ENCODE results near the gene CALHM5.

The CALHM5 gene

GRCh38 chr6:116570856-116571682, 59.6 kb downstream of the CALHM5 start, which contains the start of gene RWDD1 (continued):
- TF ChIP-seq ZNF621 (tag by site-specific recombination; IDR thresholded peaks at IDR 0.05) (no peak), ZNF174 (tag by site-specific recombination; IDR thresholded peaks at IDR 0.05) (no peak), SETDB1 (IDR thresholded peaks at IDR 0.05; ENCODE audit: insufficient read length, low read length) (peak; percentile 75), ZNF664 (tag by site-specific recombination; IDR thresholded peaks at IDR 0.05) (peak; percentile 5; the same call in 1 of the 2 replicates), ZNF24 (tag by site-specific recombination; IDR thresholded peaks at IDR 0.05) (no peak; the same call in 1 of the 2 replicates), HOXA7 (CRISPR knock-in tag; IDR thresholded peaks at IDR 0.05; ENCODE audit: borderline replicate concordance) (no peak), ZNF600 (tag by site-specific recombination; IDR thresholded peaks at IDR 0.05) (peak; percentile 97), ZBTB21 (tag by site-specific recombination; IDR thresholded peaks at IDR 0.05) (peak; percentile 28; the same call in 1 of the 2 replicates), ZNF155 (tag by site-specific recombination; IDR thresholded peaks at IDR 0.05) (no peak), ZNF768 (tag by site-specific recombination; IDR thresholded peaks at IDR 0.05) (no peak), ZNF133 (tag by site-specific recombination; IDR thresholded peaks at IDR 0.05) (no peak), ZNF473 (tag by site-specific recombination; IDR thresholded peaks at IDR 0.05) (no peak), WT1 (tag by site-specific recombination; IDR thresholded peaks at IDR 0.05) (no peak; the same call in none of the 2 replicates), ZNF423 (tag by site-specific recombination; IDR thresholded peaks at IDR 0.05) (no peak), ZBTB48 (tag by site-specific recombination; IDR thresholded peaks at IDR 0.05) (peak; percentile 61), ZNF585B (tag by site-specific recombination; IDR thresholded peaks at IDR 0.05) (no peak), ZNF501 (tag by site-specific recombination; IDR thresholded peaks at IDR 0.05) (peak; percentile 98), YY1 (tag by site-specific recombination; IDR thresholded peaks at IDR 0.05) (peak; percentile 84; the same call in 1 of the 2 replicates), ZNF335 (tag by site-specific recombination; conservative IDR thresholded peaks at IDR 0.05) (peak; percentile 100)
- TF ChIP-seq, protein P1, sequence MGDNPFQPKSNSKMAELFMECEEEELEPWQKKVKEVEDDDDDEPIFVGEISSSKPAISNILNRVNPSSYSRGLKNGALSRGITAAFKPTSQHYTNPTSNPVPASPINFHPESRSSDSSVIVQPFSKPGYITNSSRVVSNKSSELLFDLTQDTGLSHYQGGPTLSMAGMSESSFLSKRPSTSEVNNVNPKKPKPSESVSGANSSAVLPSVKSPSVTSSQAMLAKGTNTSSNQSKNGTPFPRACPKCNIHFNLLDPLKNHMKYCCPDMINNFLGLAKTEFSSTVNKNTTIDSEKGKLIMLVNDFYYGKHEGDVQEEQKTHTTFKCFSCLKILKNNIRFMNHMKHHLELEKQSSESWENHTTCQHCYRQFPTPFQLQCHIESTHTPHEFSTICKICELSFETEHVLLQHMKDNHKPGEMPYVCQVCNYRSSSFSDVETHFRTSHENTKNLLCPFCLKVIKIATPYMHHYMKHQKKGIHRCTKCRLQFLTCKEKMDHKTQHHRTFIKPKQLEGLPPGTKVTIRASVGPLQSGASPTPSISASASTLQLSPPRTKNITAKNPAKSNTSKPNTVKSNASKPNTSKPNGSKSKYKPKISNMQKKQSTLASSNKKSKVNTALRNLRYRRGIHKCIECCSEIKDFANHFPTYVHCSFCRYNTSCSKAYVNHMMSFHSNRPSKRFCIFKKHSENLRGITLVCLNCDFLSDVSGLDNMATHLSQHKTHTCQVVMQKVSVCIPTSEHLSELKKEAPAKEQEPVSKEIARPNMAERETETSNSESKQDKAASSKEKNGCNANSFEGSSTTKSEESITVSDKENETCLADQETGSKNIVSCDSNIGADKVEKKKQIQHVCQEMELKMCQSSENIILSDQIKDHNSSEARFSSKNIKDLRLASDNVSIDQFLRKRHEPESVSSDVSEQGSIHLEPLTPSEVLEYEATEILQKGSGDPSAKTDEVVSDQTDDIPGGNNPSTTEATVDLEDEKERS (tag by site-specific recombination; IDR thresholded peaks at IDR 0.05) = no peak
- TF ChIP-seq, protein P2, sequence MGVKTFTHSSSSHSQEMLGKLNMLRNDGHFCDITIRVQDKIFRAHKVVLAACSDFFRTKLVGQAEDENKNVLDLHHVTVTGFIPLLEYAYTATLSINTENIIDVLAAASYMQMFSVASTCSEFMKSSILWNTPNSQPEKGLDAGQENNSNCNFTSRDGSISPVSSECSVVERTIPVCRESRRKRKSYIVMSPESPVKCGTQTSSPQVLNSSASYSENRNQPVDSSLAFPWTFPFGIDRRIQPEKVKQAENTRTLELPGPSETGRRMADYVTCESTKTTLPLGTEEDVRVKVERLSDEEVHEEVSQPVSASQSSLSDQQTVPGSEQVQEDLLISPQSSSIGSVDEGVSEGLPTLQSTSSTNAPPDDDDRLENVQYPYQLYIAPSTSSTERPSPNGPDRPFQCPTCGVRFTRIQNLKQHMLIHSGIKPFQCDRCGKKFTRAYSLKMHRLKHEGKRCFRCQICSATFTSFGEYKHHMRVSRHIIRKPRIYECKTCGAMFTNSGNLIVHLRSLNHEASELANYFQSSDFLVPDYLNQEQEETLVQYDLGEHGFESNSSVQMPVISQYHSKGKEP (tag by site-specific recombination; IDR thresholded peaks at IDR 0.05) = peak; percentile 86
- TF ChIP-seq, protein P3, sequence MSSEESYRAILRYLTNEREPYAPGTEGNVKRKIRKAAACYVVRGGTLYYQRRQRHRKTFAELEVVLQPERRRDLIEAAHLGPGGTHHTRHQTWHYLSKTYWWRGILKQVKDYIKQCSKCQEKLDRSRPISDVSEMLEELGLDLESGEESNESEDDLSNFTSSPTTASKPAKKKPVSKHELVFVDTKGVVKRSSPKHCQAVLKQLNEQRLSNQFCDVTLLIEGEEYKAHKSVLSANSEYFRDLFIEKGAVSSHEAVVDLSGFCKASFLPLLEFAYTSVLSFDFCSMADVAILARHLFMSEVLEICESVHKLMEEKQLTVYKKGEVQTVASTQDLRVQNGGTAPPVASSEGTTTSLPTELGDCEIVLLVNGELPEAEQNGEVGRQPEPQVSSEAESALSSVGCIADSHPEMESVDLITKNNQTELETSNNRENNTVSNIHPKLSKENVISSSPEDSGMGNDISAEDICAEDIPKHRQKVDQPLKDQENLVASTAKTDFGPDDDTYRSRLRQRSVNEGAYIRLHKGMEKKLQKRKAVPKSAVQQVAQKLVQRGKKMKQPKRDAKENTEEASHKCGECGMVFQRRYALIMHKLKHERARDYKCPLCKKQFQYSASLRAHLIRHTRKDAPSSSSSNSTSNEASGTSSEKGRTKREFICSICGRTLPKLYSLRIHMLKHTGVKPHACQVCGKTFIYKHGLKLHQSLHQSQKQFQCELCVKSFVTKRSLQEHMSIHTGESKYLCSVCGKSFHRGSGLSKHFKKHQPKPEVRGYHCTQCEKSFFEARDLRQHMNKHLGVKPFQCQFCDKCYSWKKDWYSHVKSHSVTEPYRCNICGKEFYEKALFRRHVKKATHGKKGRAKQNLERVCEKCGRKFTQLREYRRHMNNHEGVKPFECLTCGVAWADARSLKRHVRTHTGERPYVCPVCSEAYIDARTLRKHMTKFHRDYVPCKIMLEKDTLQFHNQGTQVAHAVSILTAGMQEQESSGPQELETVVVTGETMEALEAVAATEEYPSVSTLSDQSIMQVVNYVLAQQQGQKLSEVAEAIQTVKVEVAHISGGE (tag by site-specific recombination; conservative IDR thresholded peaks at IDR 0.05; ENCODE audit: low read depth) = peak; percentile 63
- TF ChIP-seq, protein P4, sequence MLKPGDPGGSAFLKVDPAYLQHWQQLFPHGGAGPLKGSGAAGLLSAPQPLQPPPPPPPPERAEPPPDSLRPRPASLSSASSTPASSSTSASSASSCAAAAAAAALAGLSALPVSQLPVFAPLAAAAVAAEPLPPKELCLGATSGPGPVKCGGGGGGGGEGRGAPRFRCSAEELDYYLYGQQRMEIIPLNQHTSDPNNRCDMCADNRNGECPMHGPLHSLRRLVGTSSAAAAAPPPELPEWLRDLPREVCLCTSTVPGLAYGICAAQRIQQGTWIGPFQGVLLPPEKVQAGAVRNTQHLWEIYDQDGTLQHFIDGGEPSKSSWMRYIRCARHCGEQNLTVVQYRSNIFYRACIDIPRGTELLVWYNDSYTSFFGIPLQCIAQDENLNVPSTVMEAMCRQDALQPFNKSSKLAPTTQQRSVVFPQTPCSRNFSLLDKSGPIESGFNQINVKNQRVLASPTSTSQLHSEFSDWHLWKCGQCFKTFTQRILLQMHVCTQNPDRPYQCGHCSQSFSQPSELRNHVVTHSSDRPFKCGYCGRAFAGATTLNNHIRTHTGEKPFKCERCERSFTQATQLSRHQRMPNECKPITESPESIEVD (tag by site-specific recombination; IDR thresholded peaks at IDR 0.05) = no peak
- TF ChIP-seq, protein P5, sequence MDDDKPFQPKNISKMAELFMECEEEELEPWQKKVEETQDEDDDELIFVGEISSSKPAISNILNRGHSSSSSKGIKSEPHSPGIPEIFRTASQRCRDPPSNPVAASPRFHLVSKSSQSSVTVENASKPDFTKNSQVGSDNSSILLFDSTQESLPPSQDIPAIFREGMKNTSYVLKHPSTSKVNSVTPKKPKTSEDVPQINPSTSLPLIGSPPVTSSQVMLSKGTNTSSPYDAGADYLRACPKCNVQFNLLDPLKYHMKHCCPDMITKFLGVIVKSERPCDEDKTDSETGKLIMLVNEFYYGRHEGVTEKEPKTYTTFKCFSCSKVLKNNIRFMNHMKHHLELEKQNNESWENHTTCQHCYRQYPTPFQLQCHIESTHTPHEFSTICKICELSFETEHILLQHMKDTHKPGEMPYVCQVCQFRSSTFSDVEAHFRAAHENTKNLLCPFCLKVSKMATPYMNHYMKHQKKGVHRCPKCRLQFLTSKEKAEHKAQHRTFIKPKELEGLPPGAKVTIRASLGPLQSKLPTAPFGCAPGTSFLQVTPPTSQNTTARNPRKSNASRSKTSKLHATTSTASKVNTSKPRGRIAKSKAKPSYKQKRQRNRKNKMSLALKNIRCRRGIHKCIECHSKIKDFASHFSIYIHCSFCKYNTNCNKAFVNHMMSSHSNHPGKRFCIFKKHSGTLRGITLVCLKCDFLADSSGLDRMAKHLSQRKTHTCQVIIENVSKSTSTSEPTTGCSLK (tag by site-specific recombination; IDR thresholded peaks at IDR 0.05) = no peak
- TF ChIP-seq, protein P6, sequence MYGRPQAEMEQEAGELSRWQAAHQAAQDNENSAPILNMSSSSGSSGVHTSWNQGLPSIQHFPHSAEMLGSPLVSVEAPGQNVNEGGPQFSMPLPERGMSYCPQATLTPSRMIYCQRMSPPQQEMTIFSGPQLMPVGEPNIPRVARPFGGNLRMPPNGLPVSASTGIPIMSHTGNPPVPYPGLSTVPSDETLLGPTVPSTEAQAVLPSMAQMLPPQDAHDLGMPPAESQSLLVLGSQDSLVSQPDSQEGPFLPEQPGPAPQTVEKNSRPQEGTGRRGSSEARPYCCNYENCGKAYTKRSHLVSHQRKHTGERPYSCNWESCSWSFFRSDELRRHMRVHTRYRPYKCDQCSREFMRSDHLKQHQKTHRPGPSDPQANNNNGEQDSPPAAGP (tag by site-specific recombination; IDR thresholded peaks at IDR 0.05) = peak; percentile 87
